Ovary (tissue), 9 donors: ENCODE results near the gene TMPRSS12. TPM values are rescaled to one million over a fixed set of nuclear protein-coding genes. Genes with fewer than 3 reads are reported as not detected.
"Not testable (repeated sequence)": the region's sequence is repeated elsewhere in the genome, so short reads cannot be mapped to it uniquely, and the experiment has no call there.

Source experiments
- DNase-seq, 5 donors: peaks; one replicate each; pipeline ENCODE4 v3.0.0-alpha.2; 2019 to 2020
- H3K27ac ChIP-seq, 2 donors: fragments of 200-600 bp; one replicate each; pipeline versions ENCODE4 v1.5.1 to v1.8.0; 2019 to 2022
- H3K27me3 ChIP-seq: fragments of 200-600 bp; one replicate; pipeline ENCODE4 v1.8.0; 2022
- H3K36me3 ChIP-seq: fragments of 200-600 bp; sonication (generic); one replicate; pipeline ENCODE4 v1.5.1; 2019
- H3K4me1 ChIP-seq: one replicate; pipeline ENCODE4 v1.8.1; 2013; ENCODE audit warnings: mild to moderate bottlenecking, moderate library complexity; ENCODE audit not compliant: insufficient read depth
- H3K4me3 ChIP-seq: fragments of 200-600 bp; sonication (generic); one replicate; pipeline ENCODE4 v1.5.1; 2017
- H3K9me3 ChIP-seq, 2 donors: fragments of 200-600 bp in 1 of 2; sonication (generic) in 1 of 2; one replicate each; pipeline versions ENCODE4 v1.5.1 to v1.8.1; 2013 to 2019; ENCODE audit warnings: mild to moderate bottlenecking in 1 of 2, moderate library complexity in 1 of 2
- EP300 ChIP-seq: sonication (generic); formaldehyde crosslinking; IDR thresholded peaks from one replicate; pipeline ENCODE4 v1.6.1; 2017; ENCODE audit warnings: antibody characterized with exemption
- POLR2A ChIP-seq: fragments of 450-650 bp; IDR thresholded peaks from one replicate; pipeline ENCODE4 v1.6.1; 2017; ENCODE audit warnings: antibody characterized with exemption, mild to moderate bottlenecking, moderate library complexity
- WGBS, 3 donors: extraction: QIAGEN DNeasy Blood & Tissue Kit in 1 of 3; methylation state at CpG; one replicate each; pipeline versions ENCODE4 v1.1.5 to v1.1.7; 2013 to 2017; 5-methylcytosine and 5-hydroxymethylcytosine counted together
- intact Hi-C, 4 donors: fragments of 100-400 bp; cut with DNase I; formaldehyde crosslinking; loops; one replicate each; pipeline versions ENCODE4 v1.11.0 to v1.15.1; 2022 to 2023
- polyA plus RNA-seq, 2 donors: library from polyadenylated mRNA; stranded (reverse); fragments of 200-250 nt in 1 of 2; fragments of 350-450 nt in 1 of 2; fragmentation: Illumina TruSeq in 1 of 2; extraction: RNeasy Lipid Tissue Mini Kit (QIAGEN cat#74804) in 1 of 2; gene quantifications; one replicate each; pipeline ENCODE4 v1.2.3, GENCODE V29; 2013 to 2014
- total RNA-seq, 7 donors: library from RNA; depleted of rRNA in 2 of 7; stranded (reverse); fragments of >200 nt in 2 of 7; fragmentation: NEBNext Ultra II Directional in 3 of 7; extraction: Animal tissue kit (Norgen Biotek cat#: 25700) in 3 of 7; gene quantifications; one replicate each; pipeline versions ENCODE4 v1.1.0 to v1.2.4, GENCODE V29; 2016 to 2023
- TF ChIP-seq, protein P1 (sequence below), 3 donors: fragments of 450-650 bp in 2 of 3; fragments of 200-600 bp in 1 of 3; IDR thresholded peaks; one replicate each; pipeline versions ENCODE4 v1.5.1 to v1.8.0; 2016 to 2022; ENCODE audit warnings: antibody characterized with exemption in 3 of 3, mild to moderate bottlenecking in 1 of 3
- donor health status: DM: no; HTN: no; CAD: no; lungs with moderate emphysema.
- donor health status: DM: no; HTN: no; CAD: no.
- donor health status: Bipolar disorder and iron deficiency.
- donor health status: DM: yes; HTN: yes; CAD: no.
- donor health status: DM: no; HTN: no; CAD: no.
- donor health status: DM: yes; HTN: yes; CAD: no.

The TMPRSS12 gene
- total and polyA plus RNA-seq, 9 donors = not detected

DNA sequence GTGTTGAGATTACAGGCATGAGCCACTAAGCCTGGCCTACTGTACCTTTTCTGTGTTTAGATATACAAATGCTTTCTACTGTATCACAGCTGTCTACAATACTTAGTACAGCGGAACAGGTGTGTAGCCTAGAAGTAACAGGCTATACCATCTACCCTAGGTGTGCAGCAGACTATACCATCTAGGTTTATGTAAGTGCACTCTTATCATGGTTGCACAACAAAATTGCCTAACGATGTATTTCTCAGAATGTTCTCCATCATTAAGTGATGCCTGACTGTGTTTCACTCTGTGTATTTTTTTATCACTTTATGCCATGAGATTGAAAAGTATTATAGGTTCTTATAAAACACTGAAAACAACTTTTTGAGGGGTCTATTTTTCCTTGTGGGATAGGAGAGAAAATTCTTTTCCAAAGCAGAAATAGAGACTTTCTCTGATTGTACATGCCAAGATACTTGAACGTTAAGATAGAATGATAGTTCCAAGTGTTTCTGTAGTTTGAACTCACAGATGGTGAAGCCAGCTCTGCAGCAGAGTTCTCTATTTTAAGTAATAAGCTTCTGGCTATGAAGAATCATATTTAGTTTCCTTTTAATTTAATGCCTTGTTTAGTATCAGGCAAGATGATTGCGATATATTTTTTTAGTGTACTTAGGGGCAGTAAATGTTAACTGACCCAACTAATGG is 17.0 kb downstream of the TMPRSS12 start:
- H3K4me1 ChIP-seq = no peaks in the 10 kb centered on the region
- no peak for DNase-seq
- TF ChIP-seq EP300 (no peak), POLR2A (no peak)
- TF ChIP-seq, protein P1, sequence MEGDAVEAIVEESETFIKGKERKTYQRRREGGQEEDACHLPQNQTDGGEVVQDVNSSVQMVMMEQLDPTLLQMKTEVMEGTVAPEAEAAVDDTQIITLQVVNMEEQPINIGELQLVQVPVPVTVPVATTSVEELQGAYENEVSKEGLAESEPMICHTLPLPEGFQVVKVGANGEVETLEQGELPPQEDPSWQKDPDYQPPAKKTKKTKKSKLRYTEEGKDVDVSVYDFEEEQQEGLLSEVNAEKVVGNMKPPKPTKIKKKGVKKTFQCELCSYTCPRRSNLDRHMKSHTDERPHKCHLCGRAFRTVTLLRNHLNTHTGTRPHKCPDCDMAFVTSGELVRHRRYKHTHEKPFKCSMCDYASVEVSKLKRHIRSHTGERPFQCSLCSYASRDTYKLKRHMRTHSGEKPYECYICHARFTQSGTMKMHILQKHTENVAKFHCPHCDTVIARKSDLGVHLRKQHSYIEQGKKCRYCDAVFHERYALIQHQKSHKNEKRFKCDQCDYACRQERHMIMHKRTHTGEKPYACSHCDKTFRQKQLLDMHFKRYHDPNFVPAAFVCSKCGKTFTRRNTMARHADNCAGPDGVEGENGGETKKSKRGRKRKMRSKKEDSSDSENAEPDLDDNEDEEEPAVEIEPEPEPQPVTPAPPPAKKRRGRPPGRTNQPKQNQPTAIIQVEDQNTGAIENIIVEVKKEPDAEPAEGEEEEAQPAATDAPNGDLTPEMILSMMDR (IDR thresholded peaks at IDR 0.05) = no peak
- intact Hi-C loops = no loop called here
- no peaks in the 10 kb centered on the region for H3K9me3 ChIP-seq
- no peak overlapping the region for H3K27ac ChIP-seq
- H3K4me3 ChIP-seq = no peak overlapping the region
- 65 to 70% (median 65%) methylated on average over 4 of the region's 4 CpGs for whole genome bisulfite sequencing, 3 donors
- H3K36me3 ChIP-seq = no peaks in the 10 kb centered on the region
- H3K27me3 ChIP-seq = no peaks in the 10 kb centered on the region

DNA sequence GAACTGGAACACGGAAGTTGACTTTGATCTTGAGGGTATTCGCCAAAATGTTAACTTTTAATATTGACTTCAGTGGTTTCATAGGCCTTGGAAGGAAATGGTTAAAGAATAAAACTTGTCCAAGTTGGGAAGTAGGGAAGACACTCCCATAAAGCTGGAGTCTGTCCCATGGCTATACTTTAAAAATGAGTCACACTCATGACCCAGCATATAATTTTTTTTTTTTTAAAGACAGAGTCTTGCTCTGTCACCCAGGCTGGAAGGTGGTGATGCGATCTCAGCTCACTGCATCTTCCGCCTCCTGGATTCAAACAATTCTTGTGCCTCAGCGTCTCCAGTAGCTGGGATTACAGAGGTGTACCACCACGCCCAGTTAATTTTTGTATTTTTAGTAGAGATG is 19.6 kb downstream of the TMPRSS12 start:
- Histone ChIP-seq H3K27ac (no peak overlapping the region), H3K9me3 (no peaks in the 10 kb centered on the region), H3K4me1 (no peaks in the 10 kb centered on the region), H3K27me3 (no peaks in the 10 kb centered on the region), H3K4me3 (no peak overlapping the region), H3K36me3 (no peaks in the 10 kb centered on the region)
- DNase-seq = no peak
- TF ChIP-seq EP300 (no peak), POLR2A (no peak)
- TF ChIP-seq, protein P1 (IDR thresholded peaks at IDR 0.05) = no peak
- intact Hi-C loops = no loop called here
- WGBS, 3 donors = 91 to 94% (median 92%) methylated on average over 6 of the region's 6 CpGs

DNA sequence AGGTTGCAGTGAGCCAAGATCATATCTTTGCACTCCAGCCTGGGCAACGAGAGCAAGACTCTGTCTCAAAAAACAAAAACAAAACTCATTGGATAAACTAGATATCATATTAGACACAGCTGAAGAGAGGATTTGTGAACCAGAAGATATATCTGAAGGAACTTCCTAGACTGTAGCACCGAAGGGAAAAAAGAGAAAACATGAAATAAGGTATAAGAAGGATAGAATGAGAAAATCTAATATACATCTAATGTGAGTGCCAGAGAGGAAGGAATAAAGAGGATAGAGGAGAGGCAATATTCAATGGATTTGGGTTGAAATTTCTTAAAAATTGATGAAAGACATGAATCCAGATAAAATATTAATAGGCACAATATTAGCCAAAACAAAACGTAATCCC is 22.5 kb downstream of the TMPRSS12 start:
- Histone ChIP-seq H3K4me3 (no peak overlapping the region), H3K27me3 (no peaks in the 10 kb centered on the region), H3K27ac (no peak overlapping the region), H3K4me1 (no peaks in the 10 kb centered on the region), H3K36me3 (no peaks in the 10 kb centered on the region), H3K9me3 (no peaks in the 10 kb centered on the region)
- intact Hi-C loops = no loop called here
- no peak for TF ChIP-seq EP300
- TF ChIP-seq, protein P1 (IDR thresholded peaks at IDR 0.05) = no peak
- TF ChIP-seq POLR2A = no peak
- no peak for DNase-seq
- 83 to 88% (median 87%) methylated on average over 3 of the region's 3 CpGs for WGBS, 3 donors

DNA sequence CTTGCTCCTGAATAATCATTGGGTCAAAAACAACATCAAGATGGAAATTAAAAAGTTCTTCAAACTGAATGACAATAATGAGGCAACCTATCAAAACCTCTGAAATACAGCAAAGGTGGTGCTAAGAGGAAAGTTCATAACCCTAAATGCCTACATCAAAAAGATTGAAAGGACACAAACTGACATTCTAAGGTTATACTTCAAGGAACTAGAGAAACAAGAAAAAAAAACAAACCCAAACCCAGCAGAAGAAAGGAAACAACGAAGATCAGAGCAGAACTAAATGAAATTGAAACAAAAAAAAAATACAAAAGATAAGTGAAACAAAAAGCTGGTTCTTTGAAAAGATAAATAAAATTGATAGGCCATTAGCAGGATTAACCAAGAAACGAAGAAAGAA is 26.2 kb downstream of the TMPRSS12 start:
- H3K4me3 ChIP-seq, intact Hi-C loops, H3K4me1 ChIP-seq, H3K36me3 ChIP-seq, H3K27ac ChIP-seq, H3K27me3 ChIP-seq, H3K9me3 ChIP-seq, DNase-seq: not testable (repeated sequence)
- 26 to 58% (median 28%) methylated on average over 2 of the region's 2 CpGs for WGBS, 3 donors

DNA sequence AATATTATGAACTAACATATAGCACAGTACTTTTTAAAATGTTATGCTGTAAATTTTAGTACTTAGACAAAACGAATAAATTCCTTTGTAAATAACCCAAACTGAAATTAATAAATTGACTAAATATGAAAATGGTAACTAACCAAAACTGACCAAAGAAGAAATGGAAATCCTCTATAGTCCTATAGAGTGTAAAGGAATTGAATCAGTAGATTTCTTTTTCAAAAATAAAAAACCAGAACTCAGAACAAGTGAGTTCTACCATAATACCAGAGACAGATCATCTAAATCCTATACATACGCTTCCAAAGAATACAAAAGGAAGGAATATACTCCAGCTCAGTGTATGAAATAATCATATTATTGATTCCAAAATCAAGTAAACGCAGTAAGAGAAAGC is 39.8 kb downstream of the TMPRSS12 start:
- DNase-seq = no peak
- Histone ChIP-seq H3K27me3 (no peaks in the 10 kb centered on the region), H3K9me3 (no peaks in the 10 kb centered on the region), H3K4me1 (no peaks in the 10 kb centered on the region), H3K4me3 (no peak overlapping the region), H3K27ac (no peak overlapping the region), H3K36me3 (no peaks in the 10 kb centered on the region)
- TF ChIP-seq EP300 = no peak
- intact Hi-C loops = no loop called here
- 94 to 97% (median 95%) methylated on average over 3 of the region's 3 CpGs for WGBS, 3 donors
